Measurements from ENCODE around the gene TLX2.
A peak's percentile ranks its signal among the peaks of the same experiment; 100 is the strongest.

Gene TLX2

DNA sequence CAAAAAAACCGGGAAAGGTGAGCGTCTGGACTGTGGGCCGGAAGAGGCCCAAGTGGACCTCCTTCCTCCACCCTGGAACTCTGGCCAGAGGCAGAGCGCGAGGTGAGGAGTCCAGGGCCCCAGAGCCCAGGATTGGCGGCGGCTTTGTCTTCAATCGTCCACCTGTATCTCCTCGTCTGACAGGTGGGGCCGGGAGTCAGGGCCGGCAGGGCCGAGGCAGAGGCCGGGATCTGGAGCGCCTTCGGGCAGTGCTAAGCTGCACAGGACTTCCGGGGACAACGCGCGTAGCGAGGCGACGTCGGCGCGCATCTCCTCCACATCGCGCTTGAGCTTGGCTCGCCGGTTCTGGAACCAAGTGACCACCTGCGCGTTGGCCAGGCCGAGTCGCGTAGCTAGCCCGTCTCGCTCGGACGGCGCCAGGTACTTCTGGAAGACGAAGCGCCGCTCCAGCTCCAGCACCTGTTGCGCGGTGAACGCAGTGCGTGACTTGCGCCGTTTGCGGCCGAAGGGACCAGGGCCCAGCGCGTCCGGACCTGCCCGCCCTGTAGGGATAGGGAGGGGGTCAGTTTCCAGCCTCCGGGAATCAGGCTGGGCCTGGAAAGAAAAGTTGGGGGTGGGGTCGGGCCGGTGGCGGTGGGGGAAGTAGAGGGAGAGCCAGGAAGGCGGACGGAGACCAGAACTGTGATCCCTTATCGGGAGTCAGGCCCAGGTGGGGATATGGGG, 16.3 kb upstream of the TLX2 start:
- no peak for DNase-seq

DNA sequence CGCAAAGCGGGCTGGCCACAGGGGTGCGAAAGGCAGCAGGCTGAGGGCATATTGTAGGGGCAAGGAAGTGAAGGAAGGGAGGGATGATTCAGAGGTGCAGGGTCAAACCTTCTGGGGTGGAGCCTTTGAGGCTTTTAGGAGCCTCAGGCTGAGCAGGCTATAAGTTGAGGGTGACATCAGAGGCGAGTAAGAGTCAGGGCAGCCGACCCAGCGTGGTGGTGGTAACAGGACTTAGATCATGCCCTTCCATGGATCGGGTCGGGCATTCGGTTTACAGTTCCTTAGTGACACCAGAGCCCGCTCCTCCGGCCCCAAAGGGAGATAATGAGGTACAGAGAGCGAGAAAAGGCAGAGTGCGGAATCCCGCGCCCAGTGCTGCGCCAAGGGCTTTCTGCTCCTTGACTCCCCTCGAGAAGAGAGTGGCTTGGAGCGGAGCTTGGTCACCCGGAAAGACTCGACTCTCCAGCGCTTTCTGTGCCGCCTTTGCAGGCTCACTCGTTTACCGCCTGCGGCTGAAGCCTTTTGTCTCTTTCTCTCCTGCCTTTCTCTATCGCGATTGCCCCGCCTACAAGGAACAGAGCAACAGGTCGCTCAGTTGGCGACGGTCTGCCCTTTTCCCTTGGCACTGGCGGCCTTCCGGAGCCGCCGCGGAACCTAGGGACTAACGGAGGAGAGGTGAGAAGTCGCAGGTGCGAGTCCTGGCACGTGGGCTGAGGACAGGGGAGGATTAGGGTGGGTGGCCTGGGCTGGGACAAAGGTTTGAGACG, 15.6 kb upstream of the TLX2 start:
- peak; percentile 40 for DNase-seq

DNA sequence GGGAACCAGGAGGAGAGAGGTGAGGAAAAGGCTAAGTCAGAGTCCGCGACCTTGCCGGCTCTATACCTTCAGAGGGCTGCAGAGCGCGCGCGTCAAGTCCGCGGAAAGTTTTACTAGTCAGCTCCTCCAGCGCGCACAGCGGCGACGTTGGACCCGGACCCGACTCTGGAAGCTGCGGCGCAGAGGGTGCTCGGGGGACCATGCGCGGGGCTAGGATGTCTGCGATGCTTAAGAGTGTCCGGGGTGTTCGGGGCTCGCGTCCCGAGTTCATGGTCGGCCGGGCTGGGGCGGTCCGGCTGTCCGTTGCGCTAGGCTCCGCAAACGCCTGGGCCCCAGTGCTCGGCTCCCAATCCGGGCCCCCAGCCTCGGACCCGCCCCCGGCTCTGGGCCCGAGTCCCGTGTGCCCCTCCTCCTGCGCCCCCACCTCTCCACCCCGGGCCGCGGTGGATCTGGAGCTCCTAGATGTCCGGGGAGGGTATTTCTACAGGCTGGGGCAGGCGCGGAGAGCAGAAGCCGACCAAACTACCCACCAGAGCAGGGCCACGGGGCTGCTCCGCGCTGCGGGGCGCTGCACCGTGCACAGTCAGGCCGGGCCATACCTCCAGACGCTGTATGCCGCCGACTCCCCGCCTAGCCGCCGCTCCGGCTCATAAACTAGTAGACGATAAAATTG, 14.8 kb upstream of the TLX2 start, which contains the start of gene LBX2:
LBX2 (minus strand) TSS at position 337 of the 673 bp plus-strand sequence; CDS start at position 271, 66 bp downstream.
- DNase-seq, result no peak

DNA sequence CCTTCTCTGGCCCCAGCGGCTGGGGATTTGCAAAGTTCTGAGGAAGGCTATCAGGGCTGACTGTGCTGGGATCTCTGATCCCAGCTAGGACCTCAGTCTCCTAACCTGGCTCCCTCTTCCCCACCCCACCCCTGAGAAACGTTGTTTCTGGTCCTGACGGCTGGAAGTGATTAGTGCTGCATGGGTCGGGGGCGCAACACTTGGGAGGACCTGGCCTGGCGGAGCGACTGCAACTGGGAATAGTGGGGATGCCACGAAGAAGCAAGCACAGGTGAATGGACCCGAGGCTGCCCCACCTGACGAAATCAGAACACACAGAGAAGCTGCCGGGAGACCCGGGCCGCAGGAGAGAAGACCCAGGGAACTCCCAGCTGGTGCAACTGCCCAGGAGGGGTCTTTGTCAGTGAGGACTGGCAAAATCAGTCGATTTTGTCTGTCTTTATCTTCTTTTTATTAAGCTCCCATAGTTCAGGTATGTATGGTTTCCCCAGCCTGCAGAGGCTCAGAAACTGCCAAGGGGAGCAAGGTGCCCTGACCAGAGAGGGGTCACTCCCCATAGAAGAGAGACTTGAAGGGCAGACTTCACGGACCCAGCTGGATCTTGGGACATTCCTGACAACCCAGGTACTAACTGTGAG, 14.2 kb upstream of the TLX2 start:
- no peak for DNase-seq

DNA sequence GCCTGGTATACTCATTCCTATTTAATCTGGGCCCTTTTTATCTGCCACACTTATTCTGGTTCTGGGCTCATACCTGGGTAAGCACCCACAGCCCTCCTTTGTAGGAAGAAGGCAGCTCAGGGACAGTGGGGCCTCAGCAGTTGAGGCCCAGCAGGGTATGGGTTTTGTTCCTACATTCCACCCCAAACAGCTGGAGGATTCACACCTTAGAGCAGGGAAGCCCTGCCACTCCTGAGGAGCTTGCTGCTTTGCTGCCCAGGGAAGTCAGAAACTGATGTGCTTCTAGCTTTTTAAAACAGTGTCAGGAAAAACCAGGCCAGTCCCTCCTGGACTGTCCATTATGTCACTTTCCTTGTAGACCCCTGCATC, 13.7 kb upstream of the TLX2 start:
- DNase-seq, result no peak

DNA sequence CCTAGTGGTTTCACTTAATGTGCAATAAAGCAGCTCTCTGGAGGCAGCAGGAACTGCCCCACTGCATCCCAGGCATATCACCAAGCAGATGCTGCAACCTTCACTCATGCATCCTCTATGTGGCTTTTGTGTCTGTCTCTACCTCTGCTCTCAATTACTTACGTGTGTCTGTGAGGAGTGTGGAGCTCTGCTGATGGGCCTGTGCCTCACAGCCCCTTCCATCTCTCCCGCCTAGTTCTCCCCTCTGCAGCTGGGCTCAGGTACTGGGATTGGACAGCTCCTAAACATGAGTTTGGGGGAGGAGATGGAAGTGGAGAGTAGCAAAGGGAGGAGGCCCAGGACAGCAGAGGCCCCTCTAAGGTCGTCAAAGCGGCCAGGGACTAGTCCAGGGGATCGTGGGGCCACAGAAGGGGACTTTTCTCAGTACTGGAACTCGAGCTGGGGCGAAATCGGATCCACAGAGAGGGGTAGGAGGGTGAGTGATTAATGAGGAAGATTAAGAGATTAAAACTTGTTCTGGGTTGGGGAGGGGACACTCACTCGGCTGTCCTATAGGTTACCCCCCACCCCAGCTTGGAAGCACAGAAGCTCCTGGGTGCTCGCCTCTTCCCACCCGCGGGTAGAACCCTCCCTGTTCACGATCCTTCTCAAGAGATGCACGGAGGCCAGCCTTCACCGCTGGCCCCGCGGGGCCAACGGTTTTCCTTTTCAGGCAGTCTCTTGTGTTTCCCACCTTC, 12.7 kb upstream of the TLX2 start:
- DNase-seq, result no peak

DNA sequence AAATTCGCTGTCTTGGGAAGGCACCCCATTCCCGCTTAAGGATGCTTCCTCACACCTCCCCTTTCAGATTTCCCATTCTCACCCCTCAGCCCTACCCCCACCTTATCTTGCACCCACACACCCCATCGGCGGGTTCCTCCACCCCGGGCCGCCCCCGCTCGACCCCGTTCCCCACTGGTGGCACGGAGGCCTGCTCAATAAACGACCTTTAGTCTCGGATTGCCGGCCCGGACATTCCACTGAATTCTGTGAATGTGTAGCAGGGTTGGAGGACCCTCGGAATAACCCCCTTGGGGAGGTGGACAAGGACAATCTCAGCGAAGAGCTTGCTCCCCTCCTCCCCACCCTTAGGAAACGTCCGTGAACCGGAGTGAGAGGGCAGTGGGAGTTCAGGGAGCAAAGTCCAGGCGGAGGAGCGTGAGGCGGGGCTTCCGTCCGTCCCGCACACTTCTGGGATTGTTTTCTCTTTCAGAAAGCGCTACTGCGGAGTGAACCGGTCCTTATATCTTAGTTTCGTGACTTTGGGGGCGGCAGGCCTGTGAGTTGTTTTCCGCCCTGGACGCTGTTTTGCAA, 12.0 kb upstream of the TLX2 start:
- DNase-seq, result no peak

DNA sequence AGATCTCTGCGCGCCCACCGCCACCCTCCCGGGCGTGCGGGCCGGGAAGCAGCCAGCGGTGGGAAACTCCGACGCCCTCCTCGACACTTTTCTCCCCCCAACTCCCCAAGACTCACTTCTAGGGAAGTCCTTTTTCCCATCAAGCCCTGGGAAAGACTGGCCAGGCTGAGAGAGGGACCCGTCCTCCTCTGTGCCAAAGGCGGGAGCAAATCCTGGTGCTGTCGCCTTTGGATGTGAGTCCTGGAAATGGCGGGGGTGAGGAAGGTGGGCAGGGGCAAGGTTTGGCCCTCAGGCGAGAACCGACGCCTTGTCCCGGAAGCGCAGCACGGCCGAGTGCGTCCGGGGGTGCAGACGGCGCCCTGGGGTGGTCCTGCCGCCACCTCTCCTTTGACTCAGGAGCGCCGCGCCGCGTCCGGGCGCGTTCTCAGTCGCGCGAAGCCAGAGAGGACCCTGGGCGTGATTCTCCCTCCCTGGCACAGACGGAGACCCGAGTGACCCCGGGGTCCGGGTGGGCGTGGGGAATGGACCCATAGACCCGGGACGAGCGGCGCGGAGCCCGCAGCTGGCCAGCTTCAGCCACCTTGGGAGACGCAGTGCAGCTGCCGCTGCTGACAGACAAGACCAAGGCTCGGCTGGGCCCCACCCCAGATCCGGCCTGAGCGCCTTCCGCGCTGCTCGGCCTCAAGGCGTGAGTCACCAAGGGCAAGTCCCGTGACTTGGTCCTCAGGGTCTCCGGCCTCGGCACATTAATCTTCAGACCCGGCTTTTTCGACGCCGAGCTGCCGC, 11.3 kb upstream of the TLX2 start:
- peak; percentile 55 for DNase-seq

DNA sequence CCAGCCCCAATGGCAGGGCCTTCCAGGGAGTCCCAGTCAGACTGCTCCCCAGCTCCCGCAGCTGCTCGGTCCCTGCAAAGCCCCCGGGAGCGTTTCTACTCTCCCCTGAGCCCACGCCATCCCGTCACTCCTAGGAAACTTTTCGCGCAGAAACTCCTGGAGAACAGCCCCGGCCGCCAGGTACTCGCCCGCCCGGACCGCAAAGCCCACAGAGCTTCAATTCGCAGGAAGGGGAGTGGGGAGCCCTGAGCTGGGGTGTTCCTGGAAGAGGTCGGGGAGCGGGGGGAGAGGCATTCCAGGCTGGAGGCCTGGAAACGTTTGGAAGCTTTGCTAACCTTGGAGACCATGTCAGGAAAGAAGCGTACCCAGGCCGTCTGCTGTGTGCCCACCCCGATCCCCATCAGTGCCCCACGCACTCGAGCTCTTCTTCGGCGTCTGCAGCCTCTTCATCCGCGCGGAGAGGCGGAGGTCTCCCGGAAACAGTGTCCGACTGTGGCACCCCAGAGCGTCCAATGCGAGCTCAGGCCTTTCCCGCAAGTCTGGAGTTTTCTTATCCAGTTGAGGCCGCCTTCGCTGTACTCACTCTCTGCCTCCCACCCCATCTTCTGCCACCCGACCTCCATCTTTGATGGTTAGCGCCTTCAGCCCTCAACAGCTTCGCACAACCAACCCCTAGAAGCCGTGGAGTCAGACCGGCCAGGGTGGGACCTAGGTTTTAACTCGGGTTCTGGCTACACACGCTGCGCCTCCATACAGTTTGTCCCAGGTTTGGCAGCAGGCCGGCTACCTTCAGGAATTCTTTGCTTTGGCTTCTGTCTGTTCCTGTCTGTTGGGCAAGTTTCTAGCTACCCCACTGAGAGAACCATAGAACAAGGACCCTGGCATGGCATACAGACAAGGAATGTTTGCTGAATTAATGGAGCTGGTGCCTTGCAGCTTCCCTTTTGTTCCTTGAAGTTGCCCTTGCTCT, 10.5 kb upstream of the TLX2 start:
- DNase-seq, result no peak

DNA sequence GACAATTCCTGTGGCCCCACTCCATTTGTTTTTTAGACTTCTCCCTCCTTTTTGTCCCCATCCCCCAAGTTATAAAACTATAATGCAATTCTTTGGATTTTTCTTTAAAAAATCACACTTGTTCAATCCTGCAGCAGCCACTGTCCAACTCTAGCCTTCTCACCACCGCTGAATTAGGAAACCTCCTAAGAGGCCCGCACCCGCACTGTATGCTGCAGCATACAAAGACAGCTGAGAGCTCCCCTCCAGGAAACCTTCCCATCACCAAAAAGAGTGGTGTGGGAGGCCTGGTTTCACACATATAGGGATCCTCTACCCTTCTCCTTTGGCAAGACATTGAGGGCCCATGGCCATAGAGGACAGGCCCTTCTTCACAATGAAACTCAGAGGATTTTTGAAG, 9.7 kb upstream of the TLX2 start:
- no peak for DNase-seq

DNA sequence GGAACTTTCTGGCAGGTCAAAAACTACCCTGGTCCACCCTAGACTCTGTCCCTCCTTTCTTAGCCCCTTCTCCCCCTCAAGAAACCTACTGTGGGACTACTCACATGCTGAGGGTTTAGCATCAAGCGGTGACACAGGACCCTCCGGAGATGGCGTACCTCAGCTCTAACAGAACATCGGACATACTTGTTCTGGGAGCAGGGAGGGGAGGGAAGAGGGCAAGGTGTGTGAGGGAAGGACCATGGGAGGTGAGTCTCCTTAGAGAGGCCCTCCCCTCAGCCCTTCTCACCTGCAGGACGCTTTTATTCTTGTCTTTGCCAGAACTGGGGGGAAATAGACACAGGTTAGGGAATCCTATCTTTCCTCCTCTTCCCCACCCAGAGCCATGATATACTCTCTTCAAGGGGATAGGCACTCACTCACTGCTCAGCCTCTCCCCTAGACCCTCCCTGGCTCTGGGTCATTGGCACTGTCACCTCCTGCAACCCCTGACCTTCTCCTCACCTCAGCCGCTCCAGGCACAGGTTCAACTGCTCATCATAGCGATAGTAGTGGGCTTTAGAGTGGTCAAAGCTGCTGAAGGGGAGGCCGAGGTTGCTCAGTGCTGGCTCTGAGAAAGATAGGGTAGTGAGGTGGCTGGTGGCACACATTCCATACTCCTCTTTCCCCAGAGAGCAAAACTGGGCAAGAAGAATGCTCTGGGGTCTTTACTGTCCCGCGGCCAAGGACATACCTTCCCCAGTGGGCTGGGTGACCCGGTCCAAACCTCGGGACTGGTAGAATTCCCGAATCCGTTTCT, 8.6 kb upstream of the TLX2 start:
- no peak for DNase-seq

DNA sequence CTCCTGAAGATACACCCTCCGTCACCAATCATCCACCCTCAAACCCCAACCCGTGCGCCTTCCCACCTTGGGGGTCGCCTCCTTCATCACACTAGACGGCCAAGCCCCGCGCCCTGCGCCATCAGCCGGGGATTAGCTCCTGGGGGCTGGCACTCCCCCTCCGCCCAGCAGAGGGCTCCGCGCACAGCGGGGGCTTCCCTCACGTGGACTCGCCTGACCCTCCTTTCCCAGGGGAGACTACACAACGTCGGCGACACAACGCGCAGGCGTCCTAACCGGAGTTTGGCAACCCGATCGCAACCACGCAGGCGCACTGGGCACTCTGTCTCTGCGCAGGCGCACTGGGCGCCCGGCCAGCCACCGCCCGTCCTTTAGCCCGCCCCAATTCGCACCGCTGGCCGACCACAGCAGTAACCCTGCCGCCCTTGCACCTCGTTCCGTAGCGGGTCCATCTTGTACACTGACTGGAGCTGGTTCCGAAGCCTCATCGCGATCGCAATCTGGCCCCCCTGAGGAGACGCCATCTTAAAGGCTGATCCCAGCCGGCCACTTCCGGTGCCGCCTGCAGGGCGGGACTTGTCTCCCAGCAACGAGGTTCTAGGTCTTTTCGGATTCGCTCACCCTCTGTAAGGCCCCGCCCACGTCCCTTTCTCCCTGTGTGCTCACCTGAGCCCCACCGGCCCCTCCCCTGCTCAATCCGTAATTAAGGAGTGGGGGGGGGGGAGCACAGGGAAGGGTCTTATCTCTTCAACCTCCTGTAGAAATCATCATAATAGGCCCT, 6.9 kb upstream of the TLX2 start, which contains the start of gene PCGF1:
PCGF1 (minus strand) TSS at position 551 of the 781 bp plus-strand sequence; CDS start at position 524, 27 bp downstream.
- peak; percentile 98 for DNase-seq

DNA sequence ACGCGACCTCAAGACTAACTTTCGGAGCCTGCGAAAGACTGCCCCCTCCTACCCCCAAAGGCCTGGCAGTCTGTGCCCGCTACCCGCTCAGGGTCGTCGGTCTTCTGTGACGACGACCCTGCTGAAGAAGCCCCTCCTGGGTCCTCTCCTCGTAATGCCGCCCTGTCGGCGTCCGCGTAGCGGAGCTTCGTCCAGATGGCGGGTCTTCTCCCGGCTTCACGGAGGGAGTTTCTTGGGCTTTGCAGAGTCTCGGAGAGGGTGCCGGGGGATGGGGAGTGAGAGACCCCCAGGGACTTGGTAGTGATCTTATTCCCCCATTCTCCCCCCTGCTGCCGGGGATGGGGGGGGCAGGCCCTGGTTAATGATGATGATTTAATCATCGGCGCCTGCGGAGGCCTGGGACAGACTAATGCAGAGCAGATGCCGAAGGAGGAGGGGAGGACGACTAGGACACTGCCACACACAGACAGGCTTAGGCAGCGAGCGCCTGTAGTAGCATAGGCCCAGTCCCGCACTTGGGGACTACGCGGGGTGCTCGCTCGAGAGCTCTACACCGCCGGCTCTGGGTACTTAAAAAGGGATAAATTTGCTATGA, 6.2 kb upstream of the TLX2 start:
- no peak for DNase-seq

DNA sequence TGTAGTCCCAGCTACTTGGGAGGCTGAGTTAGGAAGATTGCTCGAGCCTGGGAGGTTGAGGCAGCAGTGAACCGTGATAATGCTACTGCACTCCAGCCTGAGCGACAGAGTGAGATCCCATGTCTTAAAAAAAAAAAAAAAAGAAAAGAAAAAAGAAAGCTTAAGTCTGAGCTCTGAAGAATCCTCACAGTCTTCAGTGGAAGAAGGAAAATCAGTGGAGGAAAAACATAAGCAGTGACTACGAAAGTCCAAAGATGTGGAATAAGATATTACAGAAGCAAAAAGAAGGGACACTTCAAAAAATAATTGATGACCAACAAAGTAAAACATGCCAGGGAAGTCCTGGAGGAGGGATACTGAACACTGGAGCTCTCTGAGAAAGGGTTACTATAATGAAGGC, 4.0 kb upstream of the TLX2 start:
- DNase-seq, result no peak

DNA sequence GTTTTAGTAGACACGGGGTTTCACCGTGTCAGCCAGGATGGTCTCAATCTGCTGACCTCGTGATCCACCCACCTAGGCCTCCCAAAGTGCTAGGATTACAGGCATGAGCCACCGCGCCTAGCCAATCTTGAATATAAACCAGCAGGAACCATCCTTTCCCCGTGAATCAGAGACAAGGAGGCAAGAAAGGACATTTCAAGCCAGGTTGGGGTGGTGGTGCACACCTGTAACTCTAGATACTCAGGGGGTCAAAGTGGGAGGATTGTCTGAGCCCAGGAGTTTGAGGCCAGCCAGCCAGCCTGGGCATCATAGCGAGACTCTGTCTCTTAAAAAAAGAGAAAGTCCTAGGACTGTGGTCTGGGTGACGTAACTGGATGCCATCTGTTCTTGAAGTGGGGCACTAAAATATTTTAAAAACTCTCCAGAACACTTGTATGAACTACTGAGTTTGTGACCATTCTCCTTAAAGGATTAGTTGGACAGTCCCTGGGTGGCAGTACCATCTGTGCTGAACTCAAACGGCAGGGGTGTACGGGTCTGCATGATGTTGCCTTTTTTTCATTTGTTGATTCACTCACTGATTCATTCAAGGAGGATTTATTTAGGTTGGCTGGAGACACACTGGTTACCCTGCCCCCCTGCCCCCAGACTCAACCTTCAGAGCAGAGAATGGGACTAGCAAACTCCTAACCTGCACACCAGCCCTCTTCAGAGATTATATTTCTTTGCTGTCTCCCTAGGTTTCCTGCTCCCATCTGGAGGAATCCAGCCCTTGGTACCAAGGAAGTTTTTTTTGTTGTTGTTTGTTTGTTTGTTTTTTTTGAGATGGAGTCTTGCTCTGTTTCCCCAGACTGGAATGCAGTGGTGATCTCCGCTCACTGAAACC, 2.9 kb upstream of the TLX2 start:
- DNase-seq, result no peak

DNA sequence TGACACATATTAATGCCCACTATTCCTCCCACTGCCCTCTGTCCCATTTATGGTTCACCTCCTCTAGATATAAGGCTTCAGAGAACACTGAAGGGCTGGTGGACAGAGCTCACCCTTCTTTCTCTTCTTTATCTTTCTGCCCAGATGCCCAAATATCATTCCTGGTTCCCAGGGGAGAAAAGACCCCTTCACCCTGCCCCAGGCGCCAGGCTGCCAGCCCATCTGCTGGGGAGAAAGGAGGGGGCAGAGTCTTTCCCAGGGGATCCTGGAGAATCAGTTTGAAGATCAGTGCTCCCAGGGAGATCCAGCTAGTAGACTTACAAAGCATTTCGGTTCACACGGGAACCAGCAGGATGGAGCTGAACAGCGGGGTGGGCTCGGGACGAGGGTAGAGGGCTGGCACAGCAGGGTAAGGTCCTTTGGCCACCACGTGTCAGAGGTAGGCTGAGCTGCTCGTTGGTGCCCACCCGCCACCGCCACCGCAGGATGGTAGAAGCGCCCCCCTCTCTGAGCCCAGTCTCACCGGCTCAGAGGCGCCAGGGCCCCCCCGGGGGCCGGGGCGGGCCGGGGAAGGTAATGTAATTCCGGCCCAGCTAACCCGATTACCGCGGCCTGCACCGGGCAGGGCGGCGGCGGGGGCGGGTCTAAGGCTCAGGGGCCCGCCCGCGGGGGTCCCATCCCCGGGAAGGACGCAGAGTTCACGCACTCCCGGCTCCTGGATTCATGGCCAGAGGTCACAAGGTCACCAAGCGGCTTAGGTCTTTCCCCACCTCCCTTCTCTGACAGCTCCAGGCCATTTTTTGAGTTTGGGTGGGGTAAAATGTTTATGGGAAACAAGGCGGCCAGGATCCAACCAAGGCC, 1.3 kb upstream of the TLX2 start:
- no peak for DNase-seq
